ENCODE measurements around the gene PBX3. TPM values are rescaled to one million over a fixed set of nuclear protein-coding genes. Genes with fewer than 3 reads are reported as not detected.

PBX3 gene
- total RNA-seq, 3 donors from 2014 or later (not counting 1 experiment from before 2014, with no cell fraction given): 42.1 to 46.9 (median 44.6) TPM

- Mint-ChIP-seq H3K9me3 (no peaks in the 10 kb centered on the region), H3K27me3 (ENCODE audit: low read depth in 2 of 2) (no peaks in the 10 kb centered on the region), H3K36me3 (no peaks in the 10 kb centered on the region), H3K4me3 (no peak overlapping the region), H3K4me1 (no peaks in the 10 kb centered on the region), H3K27ac (no peak overlapping the region)
- ATAC-seq: no peak
- Histone ChIP-seq H3K4me3 (ENCODE audit: low read length) (no peak overlapping the region), H3K9me3 (ENCODE audit: control insufficient read depth, insufficient read depth, low read length) (no peaks in the 10 kb centered on the region), H3K27ac (ENCODE audit: low read length) (no peak overlapping the region), H3K36me3 (ENCODE audit: control insufficient read depth, insufficient read depth, low read length) (no peaks in the 10 kb centered on the region), H3K4me1 (ENCODE audit: control insufficient read depth, insufficient read depth, low read length) (no peaks in the 10 kb centered on the region), H3K27me3 (ENCODE audit: control insufficient read depth, insufficient read depth, low read length) (no peaks in the 10 kb centered on the region)
- intact Hi-C loops (cut with micrococcal nuclease): no loop called here
- WGBS (ENCODE audit: insufficient coverage): 100% methylated on average over 3 of the region's 3 CpGs
- TF ChIP-seq CTCF (IDR thresholded peaks at IDR 0.05): no peak
- no peak for DNase-seq
These were observed 59.9 kb downstream of the PBX3 start for GRCh38 chr9:125807079-125807478.

GRCh38 chr9:125810161-125810560 is 63.0 kb downstream of the PBX3 start:
- no peak overlapping the region for H3K27ac Mint-ChIP-seq
- H3K27me3 ChIP-seq (ENCODE audit: control insufficient read depth, insufficient read depth, low read length): no peaks in the 10 kb centered on the region
- ATAC-seq: no peak
- no peak for DNase-seq
- no peaks in the 10 kb centered on the region for H3K4me1 ChIP-seq (ENCODE audit: control insufficient read depth, insufficient read depth, low read length)
- TF ChIP-seq CTCF (IDR thresholded peaks at IDR 0.05): no peak
- no peaks in the 10 kb centered on the region for H3K36me3 Mint-ChIP-seq
- no peak overlapping the region for H3K4me3 ChIP-seq (ENCODE audit: low read length)
- no peaks in the 10 kb centered on the region for H3K9me3 Mint-ChIP-seq
- H3K9me3 ChIP-seq (ENCODE audit: control insufficient read depth, insufficient read depth, low read length): no peaks in the 10 kb centered on the region
- intact Hi-C loops (cut with micrococcal nuclease): no loop called here
- H3K4me3 Mint-ChIP-seq: no peak overlapping the region
- H3K4me1 Mint-ChIP-seq: no peaks in the 10 kb centered on the region
- no peak overlapping the region for H3K27ac ChIP-seq (ENCODE audit: low read length)
- no peaks in the 10 kb centered on the region for H3K36me3 ChIP-seq (ENCODE audit: control insufficient read depth, insufficient read depth, low read length)
- H3K27me3 Mint-ChIP-seq (ENCODE audit: low read depth in 2 of 2): no peaks in the 10 kb centered on the region

- Mint-ChIP-seq H3K9me3 (no peaks in the 10 kb centered on the region), H3K27ac (no peak overlapping the region), H3K4me1 (no peaks in the 10 kb centered on the region), H3K36me3 (no peaks in the 10 kb centered on the region), H3K27me3 (ENCODE audit: low read depth in 2 of 2) (no peaks in the 10 kb centered on the region), H3K4me3 (no peak overlapping the region)
- Histone ChIP-seq H3K4me1 (ENCODE audit: control insufficient read depth, insufficient read depth, low read length) (no peaks in the 10 kb centered on the region), H3K9me3 (ENCODE audit: control insufficient read depth, insufficient read depth, low read length) (no peaks in the 10 kb centered on the region), H3K27ac (ENCODE audit: low read length) (no peak overlapping the region), H3K4me3 (ENCODE audit: low read length) (no peak overlapping the region), H3K27me3 (ENCODE audit: control insufficient read depth, insufficient read depth, low read length) (no peaks in the 10 kb centered on the region), H3K36me3 (ENCODE audit: control insufficient read depth, insufficient read depth, low read length) (no peaks in the 10 kb centered on the region)
- intact Hi-C loops (cut with micrococcal nuclease): no loop called here
- DNase-seq: no peak
- no peak for ATAC-seq
- no peak for TF ChIP-seq CTCF (IDR thresholded peaks at IDR 0.05)
- 93% methylated on average over 3 of the region's 3 CpGs for WGBS (ENCODE audit: insufficient coverage)
These were observed 63.8 kb downstream of the PBX3 start for GRCh38 chr9:125811002-125811401.

- intact Hi-C loops (cut with micrococcal nuclease): no loop called here
- no peak overlapping the region for H3K4me3 Mint-ChIP-seq
These were observed 65.2 kb downstream of the PBX3 start for GRCh38 chr9:125812403-125812802.

More at GRCh38 chr9:125812403-125812802, 65.2 kb downstream of the PBX3 start:
- WGBS (ENCODE audit: insufficient coverage): 77% methylated on average over 6 of the region's 6 CpGs
- no peaks in the 10 kb centered on the region for H3K36me3 ChIP-seq (ENCODE audit: control insufficient read depth, insufficient read depth, low read length)
- ATAC-seq (no peak), DNase-seq (no peak)
- no peaks in the 10 kb centered on the region for H3K4me1 ChIP-seq (ENCODE audit: control insufficient read depth, insufficient read depth, low read length)
- H3K27ac ChIP-seq (ENCODE audit: low read length): no peak overlapping the region
- Mint-ChIP-seq H3K27ac (no peak overlapping the region), H3K9me3 (no peaks in the 10 kb centered on the region), H3K4me1 (no peaks in the 10 kb centered on the region), H3K36me3 (no peaks in the 10 kb centered on the region), H3K27me3 (ENCODE audit: low read depth in 2 of 2) (no peaks in the 10 kb centered on the region)
- no peak for TF ChIP-seq CTCF (IDR thresholded peaks at IDR 0.05)
- no peaks in the 10 kb centered on the region for H3K9me3 ChIP-seq (ENCODE audit: control insufficient read depth, insufficient read depth, low read length)
- no peaks in the 10 kb centered on the region for H3K27me3 ChIP-seq (ENCODE audit: control insufficient read depth, insufficient read depth, low read length)
- H3K4me3 ChIP-seq (ENCODE audit: low read length): no peak overlapping the region

All from natural killer cell (primary cell).